Measurements from ENCODE around the gene SYT13.
"Not testable (repeated sequence)": the region's sequence is repeated elsewhere in the genome, so short reads cannot be mapped to it uniquely, and the experiment has no call there.

The SYT13 gene

GRCh38 chr11:45270946-45271716 is 15.0 kb downstream of the SYT13 start:
- DNase-seq = no peak

DNA sequence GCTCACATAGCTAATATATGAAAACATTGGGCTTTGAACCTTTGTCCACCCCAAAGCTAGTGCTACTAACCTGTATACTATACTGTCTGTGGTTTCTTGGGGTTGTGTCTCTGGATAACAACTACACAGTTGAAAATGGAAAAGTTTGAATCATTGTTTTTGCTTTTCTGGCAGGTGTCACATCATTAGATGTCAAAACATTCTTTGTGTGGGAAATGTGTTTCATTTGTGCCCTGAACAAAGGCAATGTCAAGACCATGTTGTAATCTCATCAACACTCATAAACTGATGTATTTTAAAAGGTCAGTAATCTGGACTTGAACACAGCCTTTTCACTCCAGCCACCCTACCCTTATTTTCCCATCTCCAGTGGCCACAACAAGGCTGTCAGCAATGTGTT is 16.5 kb downstream of the SYT13 start:
- DNase-seq = no peak

- no peak for DNase-seq
Measured at GRCh38 chr11:45267652-45268299, 18.4 kb downstream of the SYT13 start.

GRCh38 chr11:45267052-45267451 is 19.1 kb downstream of the SYT13 start:
- no peak for DNase-seq

- DNase-seq = no peak
Measured at GRCh38 chr11:45266676-45267020, 19.5 kb downstream of the SYT13 start.

- no peak for DNase-seq
Measured at GRCh38 chr11:45265969-45266675, 20.0 kb downstream of the SYT13 start.

DNA sequence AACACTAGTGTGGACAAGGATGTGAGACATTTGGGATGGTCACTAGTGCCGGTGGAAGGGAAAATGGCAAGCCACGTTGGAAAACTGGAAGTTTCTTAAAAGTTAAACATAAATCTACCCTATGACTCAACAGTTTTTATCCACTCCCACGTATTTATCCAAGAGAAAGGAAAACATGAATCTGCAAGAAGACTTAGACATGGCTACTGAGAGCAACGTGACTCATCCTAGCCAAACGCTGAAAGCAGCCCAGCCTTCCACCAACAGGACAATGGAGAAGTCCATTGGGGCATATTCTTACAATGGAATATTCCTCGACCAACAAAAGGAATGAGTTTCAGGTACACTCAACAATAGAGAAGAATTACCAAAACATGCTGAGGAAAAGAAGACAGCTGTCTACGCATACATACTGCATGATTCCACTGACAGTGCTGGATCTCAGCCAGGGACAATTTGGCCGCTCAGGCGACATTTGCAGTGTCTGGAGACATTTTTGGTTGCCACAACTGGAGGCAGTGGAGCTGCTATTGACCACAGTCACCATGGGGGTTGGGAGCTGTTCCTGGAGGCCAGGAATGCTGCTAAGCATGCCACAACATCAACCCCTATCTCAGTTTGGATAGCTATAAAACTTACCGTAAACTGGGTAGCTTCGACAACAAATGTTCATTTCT is 21.2 kb downstream of the SYT13 start:
- peak; percentile 61 for DNase-seq

GRCh38 chr11:45263773-45264172 is 22.4 kb downstream of the SYT13 start:
- no peak for DNase-seq

DNA sequence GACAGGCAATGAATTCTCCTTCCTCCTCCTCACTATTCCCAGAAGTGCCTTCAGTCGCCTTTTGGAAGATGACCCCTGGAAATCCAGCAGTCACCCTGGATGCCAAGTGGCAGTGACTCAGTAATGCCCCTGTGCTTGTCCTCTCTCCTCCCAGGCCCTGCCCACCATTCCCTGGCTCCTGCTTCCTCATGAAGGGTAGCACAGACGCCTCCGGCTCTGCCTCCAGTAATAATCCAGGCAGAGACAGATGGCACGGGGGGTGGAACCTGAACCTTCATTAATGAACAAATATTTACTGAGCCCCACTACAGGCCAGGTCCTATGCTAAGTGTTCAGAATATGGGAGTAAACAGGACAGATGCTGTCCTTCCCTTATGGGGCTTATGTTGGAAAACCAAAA is 23.2 kb downstream of the SYT13 start:
- peak; percentile 42 for DNase-seq

DNA sequence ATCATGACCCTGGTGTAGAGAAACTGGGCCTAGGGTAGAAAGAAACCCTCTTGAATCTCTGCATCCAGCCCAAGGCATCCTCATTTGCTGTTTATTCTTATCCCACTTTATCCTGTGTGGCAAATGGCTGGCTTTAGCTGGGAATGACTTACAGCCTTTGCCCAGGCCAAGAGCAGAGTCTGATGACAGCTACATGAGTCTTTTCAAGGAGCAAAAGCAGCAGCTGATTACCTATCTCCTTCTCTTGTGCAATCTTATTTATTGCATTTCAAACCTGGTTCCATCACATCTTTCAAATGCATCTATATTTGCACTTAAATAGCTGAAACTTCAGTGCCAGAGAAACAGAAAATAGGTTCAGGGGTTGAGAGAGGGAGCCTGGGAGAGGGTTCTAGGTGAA is 26.1 kb downstream of the SYT13 start:
- no peak for DNase-seq

DNA sequence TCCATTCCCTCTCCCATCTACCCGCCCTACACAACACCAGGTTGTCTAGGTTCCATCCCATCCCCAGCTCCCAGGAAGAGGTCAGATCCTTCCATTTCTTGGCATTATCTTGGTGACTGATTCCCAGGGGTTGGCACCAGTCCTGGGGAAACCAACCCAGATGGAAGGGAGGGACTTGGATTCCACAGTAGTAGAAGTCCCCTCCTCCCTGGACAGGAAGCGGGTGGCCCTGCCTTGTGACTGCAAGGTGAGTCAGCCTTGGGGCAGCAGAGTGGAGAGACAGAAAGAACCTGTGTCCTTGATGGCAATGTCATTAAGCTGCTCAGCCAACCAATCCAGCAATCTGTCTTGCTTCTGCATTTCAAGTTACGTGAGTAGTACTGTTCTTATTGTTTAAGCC is 26.5 kb downstream of the SYT13 start:
- DNase-seq = no peak

- DNase-seq = no peak
Measured at GRCh38 chr11:45258982-45259530, 27.1 kb downstream of the SYT13 start.

DNA sequence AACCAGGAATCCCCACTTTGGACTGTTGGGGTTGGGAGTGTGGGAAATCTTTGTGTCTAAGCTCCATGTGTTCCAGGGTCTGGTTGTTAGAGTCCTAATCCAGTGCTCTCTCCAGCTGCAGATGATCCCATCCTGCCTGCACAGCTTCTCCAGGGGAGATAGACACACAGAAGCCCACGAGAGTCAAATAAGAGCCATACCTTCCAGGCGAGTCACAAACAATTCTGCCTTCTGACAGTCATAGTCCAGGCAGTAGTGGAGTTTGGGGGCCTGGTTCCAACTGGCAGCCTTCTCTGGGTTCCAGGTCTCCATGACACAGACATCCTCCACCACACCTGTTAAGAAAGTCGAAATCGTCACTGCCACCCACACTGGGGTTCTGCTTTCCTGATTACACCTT is 32.1 kb downstream of the SYT13 start:
- DNase-seq = no peak

GRCh38 chr11:45253640-45254039 is 32.5 kb downstream of the SYT13 start:
- DNase-seq = no peak

GRCh38 chr11:45252877-45253276 is 33.3 kb downstream of the SYT13 start:
- no peak for DNase-seq

- DNase-seq = peak; percentile 69
Measured at GRCh38 chr11:45252134-45252856, 33.8 kb downstream of the SYT13 start.

DNA sequence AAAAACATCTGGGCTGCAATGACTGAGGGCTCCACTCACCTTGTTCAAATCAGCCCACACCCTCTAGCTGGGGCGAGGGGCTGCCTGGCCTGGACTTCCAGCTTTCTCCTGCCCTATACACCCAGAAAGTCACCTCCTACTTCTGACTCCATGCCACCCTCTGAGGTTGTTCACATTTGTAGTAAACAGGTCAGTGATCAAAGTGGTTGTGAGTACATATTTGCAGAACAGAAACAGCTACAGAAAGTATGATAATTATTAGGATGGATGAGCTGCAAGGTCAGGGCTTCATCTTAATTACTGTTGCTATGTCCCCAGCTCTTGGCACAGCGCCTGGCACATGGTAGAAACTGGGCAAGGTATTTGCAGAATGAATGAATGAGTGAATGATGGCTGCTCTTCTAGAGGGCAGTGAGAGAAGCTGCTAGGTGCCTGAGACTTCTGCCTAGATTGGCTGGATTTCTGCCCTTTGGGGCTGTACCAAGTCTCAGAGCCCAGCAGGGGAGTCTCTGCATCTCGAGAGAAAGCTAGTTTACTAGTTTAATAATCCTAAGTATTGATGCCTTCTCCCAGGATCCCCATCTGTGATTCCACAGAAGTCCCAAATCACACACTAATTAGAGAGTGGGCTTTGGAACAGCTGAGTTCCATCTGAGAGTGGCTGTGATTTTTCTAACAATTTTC is 36.0 kb downstream of the SYT13 start:
- DNase-seq = no peak

GRCh38 chr11:45249372-45249771 is 36.8 kb downstream of the SYT13 start:
- not testable (repeated sequence) for DNase-seq

- DNase-seq = no peak
Measured at GRCh38 chr11:45248501-45249011, 37.6 kb downstream of the SYT13 start.

- no peak for DNase-seq
Measured at GRCh38 chr11:45247433-45247832, 38.7 kb downstream of the SYT13 start.

- DNase-seq = no peak
Measured at GRCh38 chr11:45246241-45246640, 39.9 kb downstream of the SYT13 start.
